ENCODE data around the gene LCE2B.

DNA sequence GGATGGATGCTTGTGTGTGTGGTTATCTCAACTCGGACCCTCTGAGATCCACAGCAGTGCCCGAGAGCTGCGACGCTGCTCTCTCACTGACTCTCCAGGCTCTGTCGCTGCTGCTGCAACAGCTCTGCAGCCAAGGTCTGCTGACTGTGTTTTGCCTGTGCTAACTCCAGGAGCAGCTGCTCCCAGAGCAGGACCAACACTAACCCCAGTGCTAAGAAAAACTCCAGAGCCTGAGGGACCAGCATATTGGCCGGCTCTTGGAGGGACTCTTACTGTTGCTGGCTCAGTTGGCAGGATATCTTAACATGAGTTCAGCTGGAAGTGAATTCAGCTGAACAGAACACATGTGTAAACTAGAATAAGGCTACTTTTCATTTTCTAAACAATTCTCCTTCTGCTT is 6.5 kb upstream of the LCE2B start:
- TF ChIP-seq, protein P1, sequence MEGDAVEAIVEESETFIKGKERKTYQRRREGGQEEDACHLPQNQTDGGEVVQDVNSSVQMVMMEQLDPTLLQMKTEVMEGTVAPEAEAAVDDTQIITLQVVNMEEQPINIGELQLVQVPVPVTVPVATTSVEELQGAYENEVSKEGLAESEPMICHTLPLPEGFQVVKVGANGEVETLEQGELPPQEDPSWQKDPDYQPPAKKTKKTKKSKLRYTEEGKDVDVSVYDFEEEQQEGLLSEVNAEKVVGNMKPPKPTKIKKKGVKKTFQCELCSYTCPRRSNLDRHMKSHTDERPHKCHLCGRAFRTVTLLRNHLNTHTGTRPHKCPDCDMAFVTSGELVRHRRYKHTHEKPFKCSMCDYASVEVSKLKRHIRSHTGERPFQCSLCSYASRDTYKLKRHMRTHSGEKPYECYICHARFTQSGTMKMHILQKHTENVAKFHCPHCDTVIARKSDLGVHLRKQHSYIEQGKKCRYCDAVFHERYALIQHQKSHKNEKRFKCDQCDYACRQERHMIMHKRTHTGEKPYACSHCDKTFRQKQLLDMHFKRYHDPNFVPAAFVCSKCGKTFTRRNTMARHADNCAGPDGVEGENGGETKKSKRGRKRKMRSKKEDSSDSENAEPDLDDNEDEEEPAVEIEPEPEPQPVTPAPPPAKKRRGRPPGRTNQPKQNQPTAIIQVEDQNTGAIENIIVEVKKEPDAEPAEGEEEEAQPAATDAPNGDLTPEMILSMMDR (IDR thresholded peaks at IDR 0.05): no peak
- TF ChIP-seq POLR2A (IDR thresholded peaks at IDR 0.05): no peak

Measured in thyroid gland (tissue), 4 donors.